ENCODE data around the gene MALRD1.

Gene MALRD1

GRCh38 chr10:19048489-19048888 is at the start of gene MALRD1:
Gene MALRD1 (plus strand): TSS chr10:19048801. CDS start chr10:19048939, 138 bp downstream.
- no peak for FAIRE-seq
- DNase-seq (ENCODE audit: low spot score) = no peak

- DNase-seq (ENCODE audit: low spot score) = no peak
- no peak for FAIRE-seq
Measured at GRCh38 chr10:19003341-19003740, 45.3 kb upstream of the MALRD1 start.

GRCh38 chr10:19012111-19012510 is 36.5 kb upstream of the MALRD1 start:
- FAIRE-seq = no peak

GRCh38 chr10:19014034-19014433 is 34.6 kb upstream of the MALRD1 start:
- peak; percentile 27 for FAIRE-seq
- peak; percentile 14 for DNase-seq (ENCODE audit: low spot score)

More at GRCh38 chr10:19012111-19012510, 36.5 kb upstream of the MALRD1 start:
- DNase-seq (ENCODE audit: low spot score) = no peak

GRCh38 chr10:19014498-19014897 is 34.1 kb upstream of the MALRD1 start:
- DNase-seq (ENCODE audit: low spot score) (no peak), FAIRE-seq (no peak)

GRCh38 chr10:19017116-19017890 is 31.3 kb upstream of the MALRD1 start:
- FAIRE-seq (no peak), DNase-seq (ENCODE audit: low spot score) (no peak)

- no peak for DNase-seq (ENCODE audit: low spot score)
Measured at GRCh38 chr10:19021162-19021561, 27.4 kb upstream of the MALRD1 start.

GRCh38 chr10:19024611-19025010 is 24.0 kb upstream of the MALRD1 start:
- FAIRE-seq (no peak), DNase-seq (ENCODE audit: low spot score) (no peak)

More at GRCh38 chr10:19021162-19021561, 27.4 kb upstream of the MALRD1 start:
- no peak for FAIRE-seq

- FAIRE-seq = no peak
- DNase-seq (ENCODE audit: low spot score) = no peak
Measured at GRCh38 chr10:19031763-19032162, 16.8 kb upstream of the MALRD1 start.

- FAIRE-seq (no peak), DNase-seq (ENCODE audit: low spot score) (no peak)
Measured at GRCh38 chr10:19033741-19034140, 14.9 kb upstream of the MALRD1 start.

GRCh38 chr10:19041171-19041570 is 7.4 kb upstream of the MALRD1 start:
- DNase-seq (ENCODE audit: low spot score) (no peak), FAIRE-seq (no peak)

GRCh38 chr10:19043431-19043830 is 5.2 kb upstream of the MALRD1 start:
- FAIRE-seq (no peak), DNase-seq (ENCODE audit: low spot score) (no peak)

GRCh38 chr10:19046679-19047078 is 1.9 kb upstream of the MALRD1 start:
- DNase-seq (ENCODE audit: low spot score) (no peak), FAIRE-seq (no peak)

- FAIRE-seq (no peak), DNase-seq (ENCODE audit: low spot score) (no peak)
Measured at GRCh38 chr10:19048891-19049290, 290 bp downstream of the MALRD1 start.

- DNase-seq (ENCODE audit: low spot score) (no peak), FAIRE-seq (no peak)
Measured at GRCh38 chr10:19049567-19049966, 966 bp downstream of the MALRD1 start.

GRCh38 chr10:19054289-19054835 is 5.8 kb downstream of the MALRD1 start:
- FAIRE-seq (no peak), DNase-seq (ENCODE audit: low spot score) (no peak)

GRCh38 chr10:19058046-19058445 is 9.4 kb downstream of the MALRD1 start:
- FAIRE-seq (no peak), DNase-seq (ENCODE audit: low spot score) (no peak)

- FAIRE-seq = no peak
- DNase-seq (ENCODE audit: low spot score) = no peak
Measured at GRCh38 chr10:19063986-19064385, 15.4 kb downstream of the MALRD1 start.

GRCh38 chr10:19071946-19072345 is 23.3 kb downstream of the MALRD1 start:
- FAIRE-seq (no peak), DNase-seq (ENCODE audit: low spot score) (no peak)

- no peak for DNase-seq (ENCODE audit: low spot score)
- FAIRE-seq = no peak
Measured at GRCh38 chr10:19077276-19077675, 28.7 kb downstream of the MALRD1 start.

- FAIRE-seq (no peak), DNase-seq (ENCODE audit: low spot score) (no peak)
Measured at GRCh38 chr10:19096501-19097073, 48.0 kb downstream of the MALRD1 start.

- DNase-seq (ENCODE audit: low spot score) (no peak), FAIRE-seq (no peak)
Measured at GRCh38 chr10:19097151-19097550, 48.5 kb downstream of the MALRD1 start.

GRCh38 chr10:19098803-19099202 is 50.2 kb downstream of the MALRD1 start:
- FAIRE-seq = no peak
- DNase-seq (ENCODE audit: low spot score) = no peak
